T-helper 17 cell (primary cell): ENCODE data around the gene LRRC32. TPM values are rescaled to one million over a fixed set of nuclear protein-coding genes. Genes with fewer than 3 reads are reported as not detected.

Source experiments
- ATAC-seq: fragments of 150-1000 bp; cut with Tn5 transposase; 2 replicates; pipeline ENCODE4 v1.10.0; 2021; ENCODE audit warnings: mild to moderate bottlenecking, moderate library complexity
- DNase-seq, 3 donors: peaks; one replicate each; pipeline versions ENCODE4 v3.0.0 to v3.0.0-alpha.2; 2020 to 2021
- H3K9me3 ChIP-seq: one replicate; pipeline ENCODE4 v1.7.0; 2013; ENCODE audit warnings: low read length, mild to moderate bottlenecking; ENCODE audit not compliant: control insufficient read depth, poor library complexity, severe bottlenecking
- H3K27ac Mint-ChIP-seq: one replicate; pipeline ENCODE4 v1.8.0; 2022; ENCODE audit warnings: mild to moderate bottlenecking, moderate library complexity, mixed read lengths
- H3K27me3 Mint-ChIP-seq: one replicate; pipeline ENCODE4 v1.8.0; 2022; ENCODE audit warnings: mixed read lengths
- H3K36me3 Mint-ChIP-seq: one replicate; pipeline ENCODE4 v1.8.0; 2022; ENCODE audit warnings: low read depth, mixed read lengths
- H3K4me1 Mint-ChIP-seq: one replicate; pipeline ENCODE4 v1.8.0; 2022; ENCODE audit warnings: mild to moderate bottlenecking, mixed read lengths
- H3K4me3 Mint-ChIP-seq: one replicate; pipeline ENCODE4 v1.8.0; 2022; ENCODE audit warnings: mild to moderate bottlenecking, moderate library complexity, mixed read lengths
- total RNA-seq, 4 donors: library from RNA in 2 of 4; stranded (reverse) in 2 of 4; gene quantifications; one replicate each; pipeline ENCODE4 v1.2.3 and lab custom pipeline; 2022 to 2026

Gene LRRC32
- total RNA-seq, 2 donors from 2014 or later, result 3.2 to 11.5 TPM

- H3K27me3 Mint-ChIP-seq, result peaks cover 14% of the 10 kb centered on the region
- no peak overlapping the region for H3K4me3 Mint-ChIP-seq
- no peak overlapping the region for H3K27ac Mint-ChIP-seq
- no peaks in the 10 kb centered on the region for H3K36me3 Mint-ChIP-seq
- no peak for DNase-seq
- H3K9me3 ChIP-seq, result no peaks in the 10 kb centered on the region
- ATAC-seq, result no peak
- peaks cover 5% of the 10 kb centered on the region for H3K4me1 Mint-ChIP-seq
Observed at GRCh38 chr11:76706667-76707066, 36.1 kb upstream of the LRRC32 start.

GRCh38 chr11:76705826-76706225 lies 35.3 kb upstream of the LRRC32 start:
- peaks cover 3% of the 10 kb centered on the region for H3K4me1 Mint-ChIP-seq
- ATAC-seq, result no peak
- H3K27me3 Mint-ChIP-seq, result peaks cover 17% of the 10 kb centered on the region
- no peaks in the 10 kb centered on the region for H3K36me3 Mint-ChIP-seq
- H3K27ac Mint-ChIP-seq, result no peak overlapping the region
- DNase-seq, result no peak
- no peak overlapping the region for H3K4me3 Mint-ChIP-seq
- H3K9me3 ChIP-seq, result no peaks in the 10 kb centered on the region

GRCh38 chr11:76704171-76704948 lies 33.8 kb upstream of the LRRC32 start:
- DNase-seq (no peak), ATAC-seq (no peak)
- Mint-ChIP-seq H3K27ac (no peak overlapping the region), H3K4me3 (no peak overlapping the region), H3K36me3 (no peaks in the 10 kb centered on the region), H3K4me1 (no peaks in the 10 kb centered on the region), H3K27me3 (peaks cover 27% of the 10 kb centered on the region)
- no peaks in the 10 kb centered on the region for H3K9me3 ChIP-seq

DNA sequence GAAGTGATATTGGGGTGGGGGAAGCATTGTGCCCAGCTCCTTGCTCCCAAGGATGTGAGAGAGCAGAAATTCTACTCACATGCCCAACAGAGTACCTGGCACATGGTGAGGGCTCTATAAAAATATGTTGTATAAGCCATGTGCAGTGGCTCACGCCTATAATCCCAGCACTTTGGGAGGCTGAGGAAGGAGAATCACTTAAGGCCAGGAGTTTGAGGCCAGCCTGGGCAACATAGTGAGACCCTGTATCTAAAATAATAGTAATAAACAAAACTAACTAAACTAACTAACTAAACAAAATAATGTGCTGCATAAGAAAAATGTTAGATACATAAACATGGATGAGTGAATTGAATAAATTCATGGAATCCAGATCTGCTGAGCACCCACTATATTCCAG lies 33.2 kb upstream of the LRRC32 start:
- H3K36me3 Mint-ChIP-seq, result no peaks in the 10 kb centered on the region
- H3K27me3 Mint-ChIP-seq, result peaks cover 33% of the 10 kb centered on the region
- no peak for DNase-seq
- H3K4me1 Mint-ChIP-seq, result no peaks in the 10 kb centered on the region
- H3K4me3 Mint-ChIP-seq, result no peak overlapping the region
- no peak for ATAC-seq
- H3K9me3 ChIP-seq, result no peaks in the 10 kb centered on the region
- H3K27ac Mint-ChIP-seq, result no peak overlapping the region

DNA sequence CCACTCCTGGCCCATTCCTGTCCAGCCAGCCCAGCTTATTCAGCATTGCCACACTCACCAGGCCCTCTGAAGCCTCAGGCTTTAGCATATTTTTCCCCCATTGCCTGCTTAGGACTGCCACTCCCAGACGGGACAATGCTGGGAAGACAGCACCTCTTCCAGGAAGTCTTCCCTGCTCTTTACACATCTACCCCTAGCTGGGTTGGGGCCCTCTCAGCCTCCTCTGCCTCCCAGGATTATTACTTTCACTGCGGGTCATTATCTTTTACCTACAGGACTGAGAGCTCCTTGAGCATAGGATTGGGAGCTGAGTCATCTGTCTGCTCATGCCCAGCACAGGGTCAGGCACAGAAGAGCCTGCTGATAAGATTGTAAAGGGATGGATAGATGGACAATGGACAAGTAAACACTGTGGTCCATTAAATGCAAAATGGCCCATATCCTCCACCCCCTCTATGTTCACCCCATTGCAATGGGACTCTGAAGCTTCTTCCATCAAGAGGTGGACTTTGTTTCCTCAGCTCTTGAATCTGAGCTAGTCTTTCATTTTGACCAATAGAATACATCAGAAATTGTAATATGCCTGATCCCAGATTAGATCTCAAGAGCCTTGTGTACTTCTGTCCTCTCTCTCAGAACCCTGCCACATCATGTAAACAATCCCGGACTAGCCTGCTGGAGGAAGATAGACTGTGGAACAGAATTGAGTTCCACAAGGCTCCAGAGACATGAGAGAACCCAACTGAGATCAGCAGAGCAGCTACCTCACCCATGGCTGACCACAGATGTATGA lies 32.0 kb upstream of the LRRC32 start:
- no peak overlapping the region for H3K4me3 Mint-ChIP-seq
- ATAC-seq, result no peak
- no peaks in the 10 kb centered on the region for H3K9me3 ChIP-seq
- no peak for DNase-seq
- H3K36me3 Mint-ChIP-seq, result no peaks in the 10 kb centered on the region
- peaks cover 36% of the 10 kb centered on the region for H3K27me3 Mint-ChIP-seq
- H3K4me1 Mint-ChIP-seq, result no peaks in the 10 kb centered on the region
- peak overlapping the region; percentile 39 for H3K27ac Mint-ChIP-seq

DNA sequence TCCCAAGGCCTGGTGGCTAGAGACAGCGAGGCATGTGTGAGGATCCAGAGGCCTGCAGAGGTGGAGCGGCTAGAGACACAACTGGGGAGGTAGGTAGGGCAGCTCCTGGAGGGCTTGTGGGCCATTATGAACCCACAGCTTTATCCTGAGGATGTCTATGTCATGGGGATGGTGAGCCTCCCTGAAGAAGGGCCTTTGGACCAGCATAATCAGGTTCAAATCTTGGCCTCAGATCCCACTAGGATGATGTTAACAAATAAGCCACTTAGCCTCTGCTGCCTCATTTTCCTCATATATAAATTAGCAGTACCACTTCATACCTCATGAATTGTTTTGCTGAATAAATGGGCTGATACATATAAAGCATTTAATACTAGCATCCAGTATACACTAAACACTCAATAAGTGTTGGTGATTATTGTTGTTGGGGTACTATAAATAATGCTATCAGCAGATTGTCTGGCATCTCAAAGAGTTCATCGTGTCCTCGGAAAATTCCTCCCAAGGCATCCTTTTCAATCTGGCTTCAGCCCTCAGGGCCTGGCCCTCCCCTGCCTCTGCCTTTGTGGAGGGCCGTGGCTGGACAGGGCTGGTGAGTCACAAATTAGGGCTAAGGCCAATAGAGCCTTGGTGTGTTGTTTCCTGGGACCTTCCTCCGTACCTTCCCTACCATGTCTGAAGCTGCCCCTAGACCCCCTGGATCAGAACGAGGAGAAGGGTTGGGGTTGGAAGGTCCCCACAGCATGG lies 30.9 kb upstream of the LRRC32 start:
- H3K9me3 ChIP-seq, result no peaks in the 10 kb centered on the region
- Mint-ChIP-seq H3K4me1 (no peaks in the 10 kb centered on the region), H3K4me3 (no peak overlapping the region), H3K27me3 (peaks cover 36% of the 10 kb centered on the region), H3K36me3 (no peaks in the 10 kb centered on the region), H3K27ac (peak overlapping the region; percentile 39)
- no peak for DNase-seq
- no peak for ATAC-seq

- no peak for DNase-seq
- no peaks in the 10 kb centered on the region for H3K36me3 Mint-ChIP-seq
- H3K4me1 Mint-ChIP-seq, result peaks cover 3% of the 10 kb centered on the region
- no peak for ATAC-seq
- no peak overlapping the region for H3K4me3 Mint-ChIP-seq
- H3K27ac Mint-ChIP-seq, result no peak overlapping the region
- no peaks in the 10 kb centered on the region for H3K9me3 ChIP-seq
- H3K27me3 Mint-ChIP-seq, result peaks cover 40% of the 10 kb centered on the region
Observed at GRCh38 chr11:76700177-76701100, 29.9 kb upstream of the LRRC32 start.

- DNase-seq, result no peak
Observed at GRCh38 chr11:76699451-76700091, 29.0 kb upstream of the LRRC32 start.

DNA sequence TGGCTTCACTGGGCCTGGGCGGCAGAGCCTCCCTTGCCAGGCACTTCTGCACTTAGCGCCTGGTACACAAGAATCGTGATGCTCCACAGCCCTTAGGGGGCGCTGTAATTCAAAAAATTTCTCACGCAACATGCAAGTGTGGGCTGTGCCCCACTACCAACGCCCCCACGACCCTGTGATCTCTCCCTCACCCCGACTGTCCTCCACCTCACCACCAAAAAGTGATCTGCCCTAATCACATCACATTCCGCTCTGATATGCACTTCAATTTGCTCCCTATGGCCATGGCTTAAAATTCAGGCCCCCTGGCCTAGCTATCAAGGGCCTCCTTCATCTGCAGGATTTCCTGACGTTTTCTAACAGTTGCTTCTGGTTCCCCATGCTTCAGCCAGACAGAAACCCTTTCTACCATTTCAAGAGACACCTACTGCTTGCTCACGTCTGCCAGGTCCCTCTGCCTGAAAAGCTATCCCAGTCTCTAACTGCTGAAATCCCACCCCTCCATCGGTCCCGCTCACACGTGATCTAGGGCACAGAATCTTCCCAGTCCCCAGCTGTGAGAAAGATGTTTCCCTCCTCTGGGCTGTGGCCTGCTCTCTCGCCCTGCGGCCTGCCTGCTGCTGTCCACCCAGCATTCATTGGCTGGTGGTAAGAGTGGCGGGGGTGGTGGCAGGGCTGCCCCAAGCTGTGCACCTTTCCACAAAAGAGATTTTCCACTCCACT lies 27.9 kb upstream of the LRRC32 start:
- Mint-ChIP-seq H3K27me3 (peaks cover 44% of the 10 kb centered on the region), H3K4me1 (peaks cover 3% of the 10 kb centered on the region), H3K27ac (no peak overlapping the region), H3K4me3 (no peak overlapping the region), H3K36me3 (no peaks in the 10 kb centered on the region)
- no peaks in the 10 kb centered on the region for H3K9me3 ChIP-seq
- DNase-seq (no peak), ATAC-seq (no peak)

More at GRCh38 chr11:76699451-76700091, 29.0 kb upstream of the LRRC32 start:
- Mint-ChIP-seq H3K4me1 (peaks cover 3% of the 10 kb centered on the region), H3K27ac (no peak overlapping the region), H3K4me3 (no peak overlapping the region), H3K27me3 (peaks cover 43% of the 10 kb centered on the region), H3K36me3 (no peaks in the 10 kb centered on the region)
- no peaks in the 10 kb centered on the region for H3K9me3 ChIP-seq
- no peak for ATAC-seq

- H3K9me3 ChIP-seq, result no peaks in the 10 kb centered on the region
- no peak for ATAC-seq
- H3K27me3 Mint-ChIP-seq, result peaks cover 48% of the 10 kb centered on the region
- no peak overlapping the region for H3K27ac Mint-ChIP-seq
- no peaks in the 10 kb centered on the region for H3K36me3 Mint-ChIP-seq
- peaks cover 7% of the 10 kb centered on the region for H3K4me1 Mint-ChIP-seq
- no peak for DNase-seq
- no peak overlapping the region for H3K4me3 Mint-ChIP-seq
Observed at GRCh38 chr11:76696756-76697155, 26.2 kb upstream of the LRRC32 start.

DNA sequence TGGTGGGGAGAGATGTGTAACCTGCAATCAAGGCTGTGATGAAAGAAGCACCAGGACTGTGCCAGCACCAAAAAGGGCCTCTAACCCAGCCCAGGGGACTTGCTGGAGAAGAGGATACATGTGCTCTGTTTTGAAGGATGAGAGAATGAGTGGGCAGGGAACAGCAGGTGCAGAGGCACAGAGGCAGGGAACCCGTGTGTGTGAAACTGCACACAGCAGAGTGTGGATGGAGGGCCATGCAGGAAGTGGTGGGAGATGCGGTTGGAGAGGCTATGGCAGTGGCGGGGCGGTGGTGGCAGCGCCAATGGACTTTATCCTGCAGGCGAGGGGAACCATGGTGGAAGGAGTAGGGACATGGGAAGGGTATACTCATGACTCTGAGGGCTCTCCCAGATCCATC lies 25.2 kb upstream of the LRRC32 start:
- ATAC-seq, result no peak
- H3K27ac Mint-ChIP-seq, result no peak overlapping the region
- no peak for DNase-seq
- H3K36me3 Mint-ChIP-seq, result no peaks in the 10 kb centered on the region
- H3K9me3 ChIP-seq, result no peaks in the 10 kb centered on the region
- no peak overlapping the region for H3K4me3 Mint-ChIP-seq
- H3K4me1 Mint-ChIP-seq, result peaks cover 7% of the 10 kb centered on the region
- H3K27me3 Mint-ChIP-seq, result peaks cover 46% of the 10 kb centered on the region

DNA sequence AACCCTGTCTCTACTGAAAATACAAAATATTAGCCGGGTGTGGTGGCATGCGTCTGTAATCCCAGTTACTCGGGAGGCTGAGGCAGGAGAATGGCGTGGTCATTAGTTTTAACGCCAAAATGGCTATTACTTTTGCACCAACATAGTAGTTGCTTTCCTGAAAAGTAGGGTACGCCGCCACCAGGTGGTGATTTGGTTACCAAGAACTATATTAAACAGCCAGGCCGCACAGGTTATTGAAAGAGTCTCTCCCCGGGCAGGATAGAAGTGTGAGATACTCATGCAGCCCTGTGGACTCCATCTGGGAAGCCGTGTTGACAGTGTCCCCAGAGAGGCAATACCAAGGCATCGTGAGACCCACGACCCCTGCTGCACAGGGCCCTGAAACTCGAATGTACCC lies 24.6 kb upstream of the LRRC32 start:
- H3K4me3 Mint-ChIP-seq, result no peak overlapping the region
- peaks cover 7% of the 10 kb centered on the region for H3K4me1 Mint-ChIP-seq
- H3K9me3 ChIP-seq, result no peaks in the 10 kb centered on the region
- H3K27me3 Mint-ChIP-seq, result peaks cover 39% of the 10 kb centered on the region
- H3K27ac Mint-ChIP-seq, result no peak overlapping the region
- DNase-seq (no peak), ATAC-seq (no peak)
- H3K36me3 Mint-ChIP-seq, result no peaks in the 10 kb centered on the region
